ENCODE results near the gene CHIT1.

The CHIT1 gene

DNA sequence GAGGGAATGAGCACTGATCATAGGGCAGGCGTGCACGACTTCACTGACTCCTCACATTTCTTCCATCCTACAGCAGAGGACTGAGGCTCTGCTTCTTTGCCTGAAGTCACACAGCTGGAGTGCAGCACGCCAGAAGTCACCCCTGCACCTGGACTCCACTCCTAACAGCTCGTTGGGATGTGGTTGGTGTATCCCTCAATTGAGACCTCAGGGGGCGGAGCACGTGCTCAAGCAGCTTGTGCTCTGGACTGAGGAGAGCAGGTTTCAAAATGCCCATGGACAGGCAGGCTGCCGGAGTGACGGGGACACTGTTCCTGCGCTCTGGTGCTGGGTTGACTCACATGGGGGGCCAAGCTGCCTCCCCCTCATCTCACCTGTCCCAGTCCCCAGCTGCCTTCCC is 13.9 kb downstream of the CHIT1 start:
- DNase-seq, result no peak

DNA sequence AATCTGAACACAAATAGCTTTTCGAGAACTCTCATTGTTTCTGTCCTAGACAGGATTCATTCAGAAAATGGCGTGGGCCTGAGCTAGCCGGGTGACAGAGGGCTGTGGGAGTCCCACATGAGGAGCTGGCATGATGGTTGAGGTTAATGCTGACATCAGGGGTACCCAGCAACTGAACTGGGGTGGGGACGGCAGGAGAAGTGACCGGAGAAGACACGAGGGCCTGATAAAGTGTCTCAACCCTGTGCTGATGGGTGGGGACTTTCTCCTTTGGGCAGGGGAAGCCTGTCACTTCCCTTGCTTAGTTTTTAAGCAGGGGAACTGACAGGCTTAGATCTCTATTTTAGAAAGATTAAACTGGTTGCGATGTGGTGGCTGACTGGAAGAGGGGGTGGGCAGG is 14.6 kb downstream of the CHIT1 start:
- DNase-seq, result no peak

DNA sequence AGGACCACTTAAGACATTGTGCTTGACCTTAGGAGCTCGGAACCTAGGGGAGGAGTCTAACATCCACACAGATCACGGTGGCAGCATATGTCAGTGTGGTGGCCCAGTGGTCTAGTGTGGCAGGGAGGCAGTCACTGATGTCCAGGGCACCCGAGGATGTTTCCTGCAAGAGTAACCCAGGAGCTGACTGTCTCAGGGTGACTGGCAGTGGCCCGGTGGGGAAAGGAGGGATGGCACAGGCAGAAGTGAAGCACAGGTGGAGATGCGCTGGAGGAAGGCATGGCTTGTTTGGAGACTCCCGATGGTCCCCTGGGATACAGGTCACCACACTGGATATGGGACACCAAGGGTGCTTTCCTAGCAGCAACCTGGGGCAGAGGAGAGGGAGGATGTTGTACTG is 16.3 kb downstream of the CHIT1 start:
- DNase-seq, result no peak

DNA sequence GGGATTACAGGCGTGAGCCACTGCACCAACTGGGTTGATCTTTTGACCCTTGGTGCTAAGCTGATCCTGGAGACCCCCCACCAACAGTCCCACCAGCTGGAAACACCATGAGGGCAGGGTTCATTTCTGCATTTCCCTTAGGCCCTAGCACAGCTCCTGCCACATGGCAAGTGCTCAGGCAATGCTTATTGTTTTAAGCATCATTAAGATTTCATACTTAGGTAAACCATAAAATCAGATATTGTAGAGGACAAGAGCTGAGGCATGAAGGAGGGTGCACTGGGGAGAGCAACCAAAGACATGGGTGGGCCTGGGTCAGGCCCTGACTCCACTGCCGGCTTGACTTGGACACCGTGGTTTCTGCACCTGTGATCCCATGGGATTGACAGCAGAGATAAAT is 17.7 kb downstream of the CHIT1 start:
- no peak for DNase-seq

DNA sequence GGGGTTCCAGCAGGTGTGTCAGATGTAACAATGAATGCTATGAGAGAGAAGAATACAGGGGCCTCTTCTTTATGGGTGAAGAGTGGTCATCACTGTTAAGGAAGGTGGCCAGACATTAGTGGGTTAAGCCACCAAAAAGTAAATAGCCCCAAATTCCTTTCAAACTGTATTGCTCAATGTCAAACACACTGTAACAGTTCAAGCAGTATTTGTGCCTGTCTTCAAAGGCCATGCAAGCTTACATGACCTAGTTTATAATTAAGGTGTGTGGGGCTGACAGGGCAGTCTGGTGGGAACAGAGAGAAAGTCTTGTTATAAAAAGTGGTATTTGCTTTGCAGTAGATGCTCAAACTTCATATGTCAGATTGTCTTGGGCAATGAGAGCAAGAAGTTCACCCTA is 18.5 kb downstream of the CHIT1 start:
- DNase-seq, result no peak

DNA sequence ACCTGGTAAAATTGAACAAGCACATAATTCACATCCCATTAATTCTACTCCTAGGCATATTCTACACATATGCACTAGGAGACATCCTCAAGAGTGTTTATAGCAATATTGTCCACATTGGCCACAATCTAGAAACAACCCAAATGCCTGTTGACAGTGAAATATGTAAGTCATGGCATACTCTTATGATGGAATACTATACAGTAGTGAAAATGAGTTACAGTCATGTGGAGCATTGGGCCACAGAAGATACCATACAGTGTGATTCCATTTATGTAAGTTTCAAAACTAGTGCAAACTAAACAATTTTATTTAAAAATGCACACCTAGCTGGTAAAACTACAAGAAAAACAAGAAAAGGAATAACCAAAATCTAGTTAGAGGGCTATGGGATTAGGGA is 19.1 kb downstream of the CHIT1 start:
- DNase-seq, result no peak

DNA sequence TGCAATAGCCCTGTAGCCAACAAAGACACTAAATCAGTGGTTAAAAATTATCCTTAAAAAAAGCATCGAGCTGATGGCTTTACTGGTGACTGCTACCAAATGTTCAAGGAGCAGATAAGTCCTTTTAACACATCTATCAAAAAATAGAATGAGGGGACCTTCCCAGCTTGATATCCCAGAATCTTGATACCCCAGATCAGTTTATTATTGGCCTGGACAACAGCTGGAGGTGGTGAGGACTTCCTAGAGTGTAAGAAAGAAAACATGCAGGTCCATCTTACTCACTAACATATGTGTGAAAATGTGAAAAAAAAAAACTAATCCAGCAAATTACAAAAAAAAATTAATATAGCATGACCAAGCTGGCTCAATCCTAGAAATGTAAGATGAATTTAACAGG is 21.3 kb downstream of the CHIT1 start:
- no peak for DNase-seq

DNA sequence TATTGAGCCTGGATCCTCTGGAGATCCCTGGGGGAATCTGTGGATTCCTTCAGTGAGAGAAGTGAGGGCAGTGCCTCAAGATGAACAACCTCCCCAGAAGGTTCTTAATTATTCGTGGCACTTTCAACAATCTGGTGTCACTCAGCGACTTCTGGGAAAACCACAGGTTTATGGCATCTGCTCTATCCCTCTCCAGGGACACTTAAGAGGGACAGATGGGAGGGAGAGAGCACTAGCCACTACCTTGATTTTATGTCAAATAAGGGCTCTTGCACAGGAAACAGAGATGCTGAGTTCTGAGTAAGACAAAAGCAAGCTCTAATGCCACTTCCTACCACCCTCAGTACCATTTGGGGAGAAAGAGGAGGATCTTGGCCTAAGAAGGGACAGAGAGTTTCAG is 21.7 kb downstream of the CHIT1 start:
- DNase-seq, result no peak

DNA sequence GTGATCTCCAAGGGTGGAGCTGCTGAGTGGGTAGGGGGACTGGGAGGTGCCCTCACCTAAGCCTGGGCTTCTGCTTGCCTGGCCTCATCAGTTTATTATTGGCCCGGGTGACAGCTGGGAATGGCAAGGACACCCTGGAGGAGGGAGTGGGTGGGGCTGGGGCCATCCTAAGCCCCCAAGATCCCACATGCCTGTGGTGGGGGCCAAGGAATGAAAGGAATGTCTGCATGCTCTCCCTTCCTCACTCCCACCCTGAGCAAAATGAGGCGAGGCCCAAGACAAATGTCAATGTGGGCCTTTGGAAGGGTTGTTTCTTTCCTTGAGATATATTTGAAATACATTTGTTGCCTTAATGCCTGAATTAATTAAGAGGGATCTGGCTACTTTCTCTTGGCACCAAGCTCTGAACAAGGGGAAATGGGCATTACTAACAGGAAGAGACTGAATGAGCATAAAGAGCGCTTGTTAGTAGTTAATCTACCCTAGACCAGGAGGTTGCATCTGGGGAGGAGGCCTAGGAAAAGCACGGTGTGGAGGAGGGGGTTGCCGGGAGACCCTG is 23.3 kb downstream of the CHIT1 start:
- DNase-seq, result no peak

DNA sequence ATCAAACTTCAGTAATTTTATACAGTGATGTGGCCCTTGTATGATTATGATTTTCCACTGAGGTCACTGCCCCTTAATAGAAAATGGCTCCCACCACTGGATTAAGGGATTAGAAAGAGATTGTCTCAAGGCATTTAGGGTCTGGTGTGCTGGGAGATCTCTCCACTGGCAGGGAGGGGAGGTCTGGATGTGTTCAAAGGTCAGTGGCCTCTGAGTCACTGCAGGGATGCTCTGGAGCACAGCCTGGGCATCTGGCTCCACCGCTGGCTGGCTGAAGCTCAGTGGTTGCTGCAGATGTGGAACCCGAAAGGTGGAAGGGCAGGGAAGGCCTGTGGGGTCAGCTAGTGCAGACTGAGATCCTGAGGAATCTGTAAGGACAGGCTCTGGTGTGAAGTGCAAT is 24.7 kb downstream of the CHIT1 start:
- DNase-seq, result no peak

DNA sequence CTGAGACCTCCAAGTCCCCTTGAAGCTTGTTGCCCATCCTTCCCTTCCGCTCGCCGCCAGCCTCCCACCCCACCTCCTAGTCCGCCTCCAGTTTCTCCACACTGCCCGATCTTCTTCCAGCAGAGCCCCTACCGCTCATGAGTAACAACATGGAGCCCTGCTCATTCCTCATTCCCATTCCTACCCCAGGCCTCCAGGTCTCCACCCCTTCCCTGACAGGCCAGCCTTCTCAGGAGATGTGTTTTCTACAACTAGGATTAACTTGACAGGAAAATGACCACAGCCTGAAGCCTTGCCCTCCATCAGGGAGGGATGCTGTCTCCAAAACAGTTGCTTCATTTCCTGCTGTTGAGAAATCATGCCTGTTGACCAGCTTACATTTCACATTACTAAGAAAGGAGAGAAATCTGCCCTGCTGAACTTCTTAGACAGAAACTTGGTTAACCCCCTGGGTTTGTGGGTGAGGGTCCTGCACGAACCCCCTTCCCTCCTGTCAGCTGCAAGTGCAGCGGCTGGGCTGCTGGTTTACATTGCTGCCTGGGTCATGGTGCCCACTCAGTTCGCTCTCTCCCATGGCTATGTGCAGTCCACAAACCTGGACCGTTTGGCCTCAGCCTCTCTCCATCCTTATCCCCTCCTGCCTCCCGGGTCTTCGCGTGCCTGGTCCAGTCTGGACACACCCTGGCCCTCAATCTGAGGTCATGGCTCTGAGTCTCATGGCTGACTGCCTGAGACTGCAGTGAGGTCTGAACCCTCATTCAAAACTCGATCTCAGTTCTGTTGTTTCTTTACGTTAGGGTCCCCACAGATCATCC is 26.8 kb downstream of the CHIT1 start:
- peak; percentile 14 for DNase-seq

DNA sequence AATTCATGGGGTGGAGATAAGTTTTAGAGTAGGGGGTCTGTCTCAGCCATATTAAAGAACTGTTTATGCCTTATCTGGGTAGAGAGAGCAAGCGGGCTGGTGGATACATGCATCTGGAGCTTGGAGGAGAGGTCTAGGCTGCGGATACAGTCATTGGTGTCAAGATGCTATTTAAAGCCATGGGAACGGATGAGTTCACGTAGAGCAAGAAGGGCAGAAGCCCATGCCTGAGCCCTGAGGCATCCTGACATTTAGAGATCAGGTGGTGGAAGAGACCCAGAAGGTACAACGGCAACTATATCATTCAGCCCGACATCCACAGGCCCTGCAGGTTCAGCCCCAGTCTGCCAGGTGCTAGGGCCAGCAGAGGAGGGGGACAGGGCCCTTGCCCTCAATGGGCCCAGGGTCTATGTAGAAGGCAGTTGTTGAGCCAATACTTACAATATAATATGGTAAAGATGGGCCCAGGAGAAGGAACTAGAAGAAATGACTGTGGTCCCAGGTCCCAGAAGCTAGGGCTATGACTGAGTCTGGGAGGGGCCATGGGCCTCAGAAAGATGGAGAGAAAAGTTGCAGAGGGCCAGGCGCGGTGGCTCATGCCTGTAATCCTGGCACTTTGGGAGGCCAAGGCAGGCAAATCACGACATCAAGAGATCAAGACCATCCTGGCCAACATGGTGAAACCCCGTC is 27.8 kb downstream of the CHIT1 start:
- DNase-seq, result no peak

DNA sequence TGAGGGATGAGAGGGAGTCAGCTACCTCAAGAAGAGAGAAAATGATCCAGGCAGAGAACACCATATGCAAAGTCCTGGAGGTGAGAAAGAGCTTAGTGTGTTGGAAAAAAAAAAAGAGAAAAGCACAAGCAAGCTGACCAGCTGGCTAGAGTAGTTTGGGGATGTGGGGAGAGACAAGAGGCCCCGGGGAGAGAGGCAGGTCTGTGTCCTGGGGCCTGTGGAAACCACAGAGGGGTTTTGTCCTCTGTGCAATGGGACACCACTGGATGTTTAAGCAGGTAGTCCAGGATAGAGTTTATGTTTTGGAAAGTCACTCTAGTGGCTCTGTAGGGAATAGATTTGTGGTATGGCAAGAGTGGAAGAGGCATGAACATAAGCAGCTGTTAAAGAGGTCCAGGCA is 28.6 kb downstream of the CHIT1 start:
- DNase-seq, result no peak

DNA sequence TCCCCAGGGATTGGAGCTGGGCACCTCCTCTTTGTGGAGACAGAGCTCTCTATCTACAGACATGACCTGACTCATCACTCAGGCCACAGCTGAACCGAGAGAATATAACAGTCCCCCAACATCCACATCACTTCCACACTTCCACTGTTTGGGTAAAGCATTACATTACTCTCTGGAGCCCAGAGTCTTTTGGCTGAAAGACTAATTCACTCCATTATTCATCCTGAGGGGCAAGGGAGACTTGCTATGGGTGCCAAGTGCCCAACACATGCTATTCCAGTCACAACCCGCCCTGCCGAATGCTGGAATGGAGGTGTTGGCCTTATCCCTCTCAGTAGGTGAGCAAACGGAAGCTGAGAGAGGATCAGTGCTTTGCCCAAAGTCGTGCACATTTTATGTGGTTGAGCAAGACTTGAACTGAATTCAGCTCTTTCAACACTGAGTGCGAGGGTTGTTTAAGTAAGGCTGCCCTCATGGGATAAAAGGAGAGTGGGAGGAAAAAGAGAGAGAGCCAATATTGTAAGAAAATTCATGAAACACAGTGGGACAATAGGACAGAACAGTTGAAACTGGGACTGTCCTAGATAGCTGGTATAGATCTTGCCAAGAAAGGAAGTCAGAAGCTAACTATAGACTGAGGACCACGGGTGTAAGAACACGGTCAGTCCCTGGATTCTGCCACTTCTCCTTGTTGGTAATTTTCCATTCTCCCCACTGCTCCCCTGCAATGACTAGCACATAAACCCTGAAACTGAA is 29.5 kb downstream of the CHIT1 start:
- no peak for DNase-seq

DNA sequence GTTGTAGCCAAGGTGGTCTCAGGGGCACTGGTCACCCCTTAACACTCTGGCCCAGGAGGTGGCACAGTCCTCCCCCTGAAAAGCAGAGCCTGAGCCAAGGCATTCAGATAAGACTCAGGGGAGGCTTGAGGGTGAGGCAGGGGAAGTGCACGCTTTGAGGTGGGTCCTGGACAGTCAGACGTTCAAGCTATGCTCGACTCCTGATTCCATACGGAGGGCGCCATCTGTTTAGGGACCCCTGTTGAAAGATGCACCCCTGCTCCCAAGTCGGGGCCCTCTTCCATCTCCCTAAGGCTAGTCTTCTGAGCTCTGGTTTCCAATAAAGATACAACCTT is 30.0 kb downstream of the CHIT1 start:
- no peak for DNase-seq

DNA sequence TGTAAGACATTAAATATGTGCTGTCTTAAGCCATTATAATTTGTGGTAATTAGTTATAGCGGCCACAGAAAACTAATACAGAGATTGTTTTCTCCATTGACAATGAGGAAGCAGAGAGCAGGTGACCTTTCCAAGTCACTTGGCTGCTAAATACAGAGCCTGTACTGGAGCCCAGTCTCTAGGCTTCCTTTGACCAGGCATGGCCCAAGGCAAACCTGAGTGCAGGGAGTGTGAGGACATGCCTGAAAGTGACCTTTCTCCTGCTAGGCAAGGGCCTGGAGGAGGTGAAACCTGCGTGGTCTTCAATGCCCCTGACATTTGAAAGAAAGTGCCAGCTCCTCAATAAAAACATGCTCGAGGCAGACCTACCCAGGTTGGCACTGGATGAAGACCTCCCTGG is 30.5 kb downstream of the CHIT1 start:
- DNase-seq, result no peak

DNA sequence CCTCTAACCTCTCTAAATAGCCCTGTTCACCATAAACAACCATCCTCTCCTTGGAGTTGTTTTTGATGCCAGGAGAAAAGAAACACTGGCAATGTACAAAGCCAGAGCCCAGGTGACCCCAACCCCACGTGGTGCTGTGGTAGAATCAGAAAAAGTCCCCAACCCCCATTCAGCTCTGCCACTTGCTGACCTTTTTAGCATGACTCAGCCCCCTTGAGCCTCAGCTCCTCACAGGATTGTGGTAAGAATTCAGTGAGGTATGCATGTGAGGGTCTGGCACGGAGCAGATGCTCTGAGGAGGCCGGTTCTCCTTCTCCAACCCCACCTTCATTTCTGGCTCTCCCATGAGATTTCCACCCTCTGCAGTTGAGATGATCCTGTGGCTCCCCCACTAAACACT is 31.8 kb downstream of the CHIT1 start:
- DNase-seq, result peak; percentile 12

DNA sequence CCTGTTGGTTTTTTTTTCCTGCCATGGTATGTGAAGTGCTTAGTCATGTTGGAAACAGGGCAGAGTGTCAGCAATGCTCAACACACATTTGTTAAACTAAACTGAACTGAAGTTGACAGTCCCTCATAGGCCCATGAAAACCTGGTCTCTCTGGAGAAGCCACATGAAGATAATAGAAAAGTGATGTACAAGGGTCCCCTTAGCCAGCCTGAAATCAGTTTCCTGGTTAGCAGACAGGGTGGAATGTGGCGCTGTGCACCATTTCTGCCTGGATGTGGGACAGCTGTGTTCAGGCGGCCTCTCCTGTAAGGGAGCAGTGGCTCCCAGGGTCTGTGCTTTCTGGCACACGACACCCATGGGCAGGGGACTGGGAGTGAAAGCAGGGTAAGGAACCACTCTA is 33.1 kb downstream of the CHIT1 start:
- no peak for DNase-seq

DNA sequence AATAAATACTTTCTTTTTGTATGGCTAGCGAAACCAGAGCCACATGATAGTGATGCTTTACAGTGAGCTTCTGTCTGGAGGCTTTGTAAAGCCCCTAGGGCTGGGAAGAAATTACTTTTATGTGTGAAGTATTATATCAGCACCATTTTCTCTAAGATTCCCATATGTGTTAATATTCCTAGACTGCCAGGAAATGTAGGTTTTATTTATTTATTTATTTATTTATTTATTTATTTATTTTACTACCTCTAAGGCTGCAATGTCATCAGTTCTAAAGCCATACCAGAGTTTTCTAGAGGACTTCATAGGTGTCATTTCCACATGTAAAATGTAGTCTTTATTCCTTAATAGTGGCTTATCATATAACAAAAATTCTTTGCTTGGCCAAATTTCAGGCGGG is 38.5 kb downstream of the CHIT1 start:
- no peak for DNase-seq

DNA sequence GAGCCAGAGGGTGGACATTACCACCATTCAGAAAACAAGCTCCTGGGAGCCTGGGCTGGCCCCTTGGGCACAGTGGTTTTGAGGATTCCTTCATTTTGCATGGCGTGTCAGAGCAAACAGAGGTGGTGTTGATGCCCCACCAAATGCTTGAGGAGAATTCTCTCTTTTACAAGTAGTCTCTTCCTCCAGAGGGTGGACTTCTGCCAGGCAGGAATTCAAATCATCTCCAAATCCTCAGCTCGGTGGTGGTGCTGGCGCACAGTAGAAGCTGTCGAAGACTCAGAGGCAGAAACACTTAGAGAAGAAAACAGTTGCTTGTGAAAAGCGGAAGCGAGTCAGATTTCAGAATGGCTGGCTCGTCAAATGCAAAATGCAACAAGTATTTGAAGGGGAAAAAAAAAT is 39.5 kb downstream of the CHIT1 start:
- DNase-seq, result no peak

DNA sequence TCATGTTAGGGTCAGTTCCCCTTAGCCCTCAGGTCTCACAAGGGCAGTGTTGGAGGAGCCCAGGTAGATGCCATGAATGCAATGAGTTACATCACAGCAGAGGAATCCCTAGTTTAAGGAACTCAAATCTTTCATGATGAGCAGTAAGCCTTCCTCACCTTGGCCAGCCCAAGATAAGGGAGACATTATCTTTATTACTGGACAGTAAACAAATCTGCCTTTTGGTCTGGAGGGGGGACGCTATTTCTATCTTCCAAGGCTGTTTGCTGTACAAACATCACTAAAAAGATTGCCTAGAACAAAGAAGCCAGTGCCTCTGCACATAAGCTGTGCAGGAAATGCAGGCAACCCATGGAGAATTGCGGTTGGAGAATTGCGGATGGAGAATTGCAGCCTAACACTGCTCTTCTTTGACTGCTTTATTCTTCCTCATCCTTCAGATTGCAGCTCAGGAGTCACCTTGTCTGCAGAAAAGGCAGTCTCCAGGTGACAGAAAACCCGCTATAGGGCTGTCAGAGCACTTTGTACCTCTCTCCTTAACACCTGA is 40.7 kb downstream of the CHIT1 start:
- no peak for DNase-seq

DNA sequence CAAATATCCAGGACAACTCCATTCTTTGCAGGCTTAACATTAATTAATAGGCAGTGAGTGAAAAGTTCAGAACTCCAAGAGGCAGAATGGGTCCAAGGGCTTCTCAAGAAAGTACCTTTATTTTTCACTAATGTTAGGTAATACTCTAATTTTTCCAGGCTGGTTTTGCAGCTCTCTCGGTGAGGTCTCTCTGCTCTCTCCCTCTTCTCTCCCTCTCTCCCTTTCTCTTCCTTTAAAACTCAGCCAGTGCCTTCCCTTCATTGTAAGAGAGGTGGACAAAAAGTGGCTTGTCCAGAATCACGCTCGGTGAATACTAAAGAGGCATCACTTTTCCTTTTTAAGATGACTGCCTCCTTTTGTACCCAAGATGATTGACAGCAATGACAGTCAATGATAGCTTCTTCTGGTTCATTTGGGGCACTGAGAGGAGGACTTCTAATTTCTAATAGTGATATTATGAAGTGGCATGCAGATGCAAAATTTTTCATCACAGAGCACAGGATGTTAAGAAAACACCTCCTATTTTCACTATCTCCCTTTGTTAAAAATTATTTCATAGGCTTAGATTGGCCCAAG is 41.7 kb downstream of the CHIT1 start:
- no peak for DNase-seq

DNA sequence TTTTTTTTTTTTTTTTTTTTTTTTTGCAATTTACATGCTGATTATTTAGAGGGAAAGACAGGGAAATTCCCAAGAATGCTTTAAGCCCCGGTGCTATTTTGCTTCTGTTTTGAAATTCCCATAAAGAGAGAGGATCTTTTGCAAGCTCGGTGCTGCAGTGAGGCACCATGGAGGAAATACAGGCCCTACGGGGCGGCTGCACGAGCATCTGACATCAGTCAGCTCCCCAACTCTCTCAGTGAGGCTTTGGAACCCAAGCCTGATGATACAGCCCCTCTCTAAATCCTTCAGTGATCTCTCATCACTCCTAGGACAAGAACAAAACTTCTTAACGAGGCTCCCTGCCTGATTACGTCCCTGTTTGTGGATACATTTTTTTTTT is 42.2 kb downstream of the CHIT1 start:
- DNase-seq, result no peak

All from amniotic stem cell (primary cell).